RWPE2 (cell line): ENCODE data around the gene RPS15.

Experiments
- ATAC-seq: fragments of 200-7000 bp; cut with Tn5 transposase; 3 replicates; pipeline ENCODE4 v1.9.1; 2021; ENCODE audit warnings: low read depth
- DNase-seq: peaks from one replicate; pipeline ENCODE4 v3.0.0-alpha.2; 2020; ENCODE audit warnings: low spot score
- H3K27ac ChIP-seq: fragments of 450-650 bp; 2 replicates; pipeline ENCODE4 v1.5.1; 2017; ENCODE audit warnings: mild to moderate bottlenecking; ENCODE audit not compliant: poor library complexity, severe bottlenecking
- H3K27me3 ChIP-seq: fragments of 250-450 bp; sonication (Bioruptor Pico); 2 replicates; pipeline ENCODE4 v1.5.1; 2021; ENCODE audit warnings: mild to moderate bottlenecking, moderate library complexity; ENCODE audit not compliant: insufficient read depth, poor library complexity, severe bottlenecking
- H3K36me3 ChIP-seq: fragments of 250-450 bp; sonication (Bioruptor Pico); 2 replicates; pipeline ENCODE4 v1.5.1; 2020; ENCODE audit warnings: low read depth, mild to moderate bottlenecking, moderate library complexity
- H3K4me1 ChIP-seq: fragments of 250-450 bp; sonication (Bioruptor Pico); 2 replicates; pipeline ENCODE4 v1.5.1; 2021; ENCODE audit warnings: mild to moderate bottlenecking, moderate library complexity; ENCODE audit not compliant: insufficient read depth, poor library complexity, severe bottlenecking
- H3K4me3 ChIP-seq: fragments of 250-450 bp; sonication (Bioruptor Pico); 2 replicates; pipeline ENCODE4 v1.5.1; 2021; ENCODE audit warnings: mild to moderate bottlenecking, moderate library complexity; ENCODE audit not compliant: severe bottlenecking
- H3K9me3 ChIP-seq: fragments of 250-450 bp; sonication (Bioruptor Pico); 2 replicates; pipeline ENCODE4 v1.5.1; 2021; ENCODE audit warnings: mild to moderate bottlenecking, moderate library complexity; ENCODE audit not compliant: severe bottlenecking
- TF ChIP-seq, protein P1 (sequence below): fragments of 450-650 bp; IDR thresholded peaks from one replicate; pipeline ENCODE4 v1.5.1; 2017; ENCODE audit warnings: mild to moderate bottlenecking, moderate library complexity; ENCODE audit not compliant: poor library complexity, severe bottlenecking

Gene RPS15

DNA sequence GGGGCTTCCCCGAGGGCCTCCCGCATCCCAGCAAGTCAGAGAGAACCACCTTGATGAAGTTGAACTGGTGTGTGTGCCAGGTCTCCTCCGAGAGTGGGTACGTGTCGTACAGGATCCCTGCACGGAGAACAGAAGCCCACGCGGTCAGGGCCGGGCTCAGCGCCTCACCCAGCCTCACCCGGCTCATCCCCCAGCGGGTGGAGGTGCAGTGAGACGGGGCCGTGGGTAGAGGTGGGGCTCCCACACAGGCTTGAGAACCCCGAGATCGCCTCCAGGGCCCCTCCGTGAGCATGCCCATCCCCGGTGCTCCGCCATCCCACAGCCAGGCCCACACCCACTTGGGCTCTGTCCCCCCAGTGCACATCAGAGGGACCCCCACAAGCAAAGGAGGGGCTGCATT is 39.1 kb upstream of the RPS15 start:
- peaks cover 9% of the 10 kb centered on the region for H3K4me1 ChIP-seq

DNA sequence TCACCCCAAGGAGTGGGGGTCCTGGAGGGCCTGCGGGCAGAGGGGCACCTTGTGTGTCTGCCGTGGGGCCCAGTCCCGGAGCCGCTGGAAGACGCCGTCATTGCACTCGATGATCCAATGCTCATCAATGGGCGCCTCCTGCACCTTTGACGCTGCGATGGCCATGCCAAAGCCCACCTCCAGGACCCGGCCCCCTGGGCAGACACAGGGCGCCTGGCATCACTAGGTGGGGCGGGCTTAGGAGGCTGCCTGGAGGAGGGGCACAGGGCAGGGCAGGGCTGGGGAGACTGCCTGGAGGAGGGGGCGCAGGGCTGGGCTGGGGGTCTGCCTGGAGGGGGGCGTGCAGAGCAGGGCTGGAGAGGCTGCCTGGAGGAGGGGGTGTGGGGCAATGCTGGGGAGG is 38.5 kb upstream of the RPS15 start:
- Histone ChIP-seq H3K9me3 (no peaks in the 10 kb centered on the region), H3K4me1 (peaks cover 7% of the 10 kb centered on the region), H3K36me3 (no peaks in the 10 kb centered on the region), H3K27ac (no peak overlapping the region), H3K4me3 (no peak overlapping the region), H3K27me3 (no peaks in the 10 kb centered on the region)
- DNase-seq = no peak
- TF ChIP-seq, protein P1, sequence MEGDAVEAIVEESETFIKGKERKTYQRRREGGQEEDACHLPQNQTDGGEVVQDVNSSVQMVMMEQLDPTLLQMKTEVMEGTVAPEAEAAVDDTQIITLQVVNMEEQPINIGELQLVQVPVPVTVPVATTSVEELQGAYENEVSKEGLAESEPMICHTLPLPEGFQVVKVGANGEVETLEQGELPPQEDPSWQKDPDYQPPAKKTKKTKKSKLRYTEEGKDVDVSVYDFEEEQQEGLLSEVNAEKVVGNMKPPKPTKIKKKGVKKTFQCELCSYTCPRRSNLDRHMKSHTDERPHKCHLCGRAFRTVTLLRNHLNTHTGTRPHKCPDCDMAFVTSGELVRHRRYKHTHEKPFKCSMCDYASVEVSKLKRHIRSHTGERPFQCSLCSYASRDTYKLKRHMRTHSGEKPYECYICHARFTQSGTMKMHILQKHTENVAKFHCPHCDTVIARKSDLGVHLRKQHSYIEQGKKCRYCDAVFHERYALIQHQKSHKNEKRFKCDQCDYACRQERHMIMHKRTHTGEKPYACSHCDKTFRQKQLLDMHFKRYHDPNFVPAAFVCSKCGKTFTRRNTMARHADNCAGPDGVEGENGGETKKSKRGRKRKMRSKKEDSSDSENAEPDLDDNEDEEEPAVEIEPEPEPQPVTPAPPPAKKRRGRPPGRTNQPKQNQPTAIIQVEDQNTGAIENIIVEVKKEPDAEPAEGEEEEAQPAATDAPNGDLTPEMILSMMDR = no peak
- no peak for ATAC-seq

More for the DNA sequence above, 39.1 kb upstream of the RPS15 start:
- no peaks in the 10 kb centered on the region for H3K36me3 ChIP-seq
- no peak for ATAC-seq
- TF ChIP-seq, protein P1 = no peak
- no peak overlapping the region for H3K4me3 ChIP-seq
- H3K9me3 ChIP-seq = no peaks in the 10 kb centered on the region
- H3K27ac ChIP-seq = no peak overlapping the region
- H3K27me3 ChIP-seq = no peaks in the 10 kb centered on the region
- DNase-seq = no peak

DNA sequence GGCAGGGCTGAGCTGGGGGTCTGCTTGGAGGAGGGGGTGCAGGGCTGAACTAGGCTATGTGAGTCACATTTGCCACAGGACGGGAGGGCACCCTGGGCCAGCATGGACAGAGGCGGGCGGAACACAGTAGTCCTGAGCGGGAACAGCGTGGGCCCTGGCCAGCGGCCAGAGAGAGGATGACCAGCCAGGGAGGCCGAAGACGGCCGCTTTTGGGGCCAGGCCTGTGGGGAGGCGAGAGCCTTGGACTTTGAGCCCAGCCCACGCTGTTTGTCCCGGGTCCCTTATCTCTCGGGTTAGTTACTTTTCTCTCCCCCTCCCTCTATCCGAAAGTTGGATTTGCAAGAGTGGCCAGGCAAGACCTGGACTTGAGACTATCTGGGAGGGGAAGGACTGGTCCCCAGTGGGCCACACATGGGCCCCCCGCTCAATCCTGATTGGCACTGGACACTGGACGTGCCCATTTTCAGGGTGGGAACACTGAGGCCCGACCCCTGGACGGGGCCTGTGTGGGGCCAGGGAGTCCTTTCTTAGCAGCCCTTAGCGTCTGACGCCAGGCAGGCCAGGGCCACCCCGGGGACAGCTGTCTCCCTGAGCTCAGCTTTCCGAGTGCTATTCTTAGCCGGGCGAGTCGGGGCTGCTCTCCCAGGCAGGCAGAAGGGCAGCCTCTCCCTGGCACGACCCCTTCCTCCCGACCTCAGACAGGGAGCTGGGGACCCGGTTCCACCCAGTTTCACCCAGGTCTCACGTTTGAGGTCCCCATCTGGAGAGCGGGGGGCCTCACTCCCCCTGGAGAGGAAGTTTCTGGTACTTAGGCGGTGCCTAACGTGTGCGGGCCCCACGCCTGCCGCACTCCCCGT is 37.7 kb upstream of the RPS15 start:
- Histone ChIP-seq H3K9me3 (no peaks in the 10 kb centered on the region), H3K4me1 (peaks cover 5% of the 10 kb centered on the region), H3K4me3 (peak overlapping the region; percentile 34), H3K27me3 (no peaks in the 10 kb centered on the region), H3K36me3 (no peaks in the 10 kb centered on the region), H3K27ac (no peak overlapping the region)
- DNase-seq = no peak
- peak; percentile 35; the same call in 1 of the 3 replicates for ATAC-seq
- TF ChIP-seq, protein P1 = no peak

DNA sequence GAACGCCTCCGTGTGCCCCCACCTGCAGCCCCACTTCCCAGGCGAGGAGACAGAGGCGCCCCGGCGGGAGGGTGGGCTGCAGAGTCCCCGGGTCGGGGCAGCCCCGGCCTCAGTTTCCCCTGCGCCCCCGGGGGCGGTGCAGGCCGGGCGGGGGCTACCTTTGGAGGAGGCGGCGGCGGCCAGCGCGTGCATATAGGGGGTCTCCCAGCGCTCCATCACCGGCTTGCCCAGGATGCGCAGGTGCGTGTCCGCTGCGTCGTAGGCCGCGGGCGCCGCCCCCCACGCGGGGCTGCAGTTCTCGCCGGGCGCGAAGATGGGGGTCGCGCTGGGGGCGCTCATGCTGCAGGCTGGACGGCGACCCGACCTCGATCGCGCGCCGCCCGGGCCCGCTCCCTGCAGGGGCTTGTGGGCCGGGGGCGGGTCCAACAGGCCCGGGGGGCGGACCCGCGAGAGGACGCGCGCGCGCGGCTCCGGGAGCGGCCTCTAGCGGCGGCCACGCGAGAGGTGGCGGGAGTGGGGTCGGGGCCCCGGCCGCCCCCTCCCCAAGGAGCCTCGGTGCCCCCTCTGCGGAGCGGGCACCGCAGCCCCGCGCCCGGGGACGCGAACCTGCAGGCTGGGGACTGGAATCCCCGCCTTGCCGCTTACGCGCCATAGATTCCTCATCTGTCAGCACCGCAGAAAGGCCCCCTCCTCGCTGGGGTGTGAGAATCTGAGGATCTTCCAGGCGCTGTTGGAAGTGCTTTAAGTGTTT is 36.9 kb upstream of the RPS15 start, which contains the start of gene GAMT:
Gene GAMT (minus strand): TSS at position 405 of the 751 bp plus-strand sequence. CDS start 66 bp downstream, at position 339.
- DNase-seq (no peak), ATAC-seq (no peak)
- Histone ChIP-seq H3K27ac (no peak within 1 kb of the TSS), H3K27me3 (no peaks in the 10 kb centered on the region), H3K9me3 (no peaks in the 10 kb centered on the region), H3K4me3 (peak within 1 kb of the TSS; percentile 34), H3K4me1 (peaks cover 5% of the 10 kb centered on the region), H3K36me3 (no peaks in the 10 kb centered on the region)
- TF ChIP-seq, protein P1 = peak; percentile 53

DNA sequence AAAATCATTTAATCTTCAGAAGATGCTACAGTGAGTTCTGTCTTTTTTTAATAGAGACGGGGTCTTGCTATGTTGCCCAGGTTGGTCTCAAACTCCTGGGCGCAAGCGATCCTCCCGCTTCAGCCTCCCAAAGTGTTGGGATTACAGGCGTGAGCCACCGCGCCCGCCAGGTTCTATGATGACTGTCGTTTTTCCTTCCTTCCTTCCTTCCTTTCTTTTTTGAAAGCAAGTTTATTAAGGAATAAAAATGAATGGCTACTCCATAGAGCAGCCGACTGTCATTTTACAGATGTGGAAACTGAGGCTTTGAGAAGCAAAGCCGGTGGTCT is 36.3 kb upstream of the RPS15 start:
- Histone ChIP-seq H3K27ac (no peak overlapping the region), H3K4me3 (no peak overlapping the region)
- no peak for ATAC-seq

More for the DNA sequence above, 36.3 kb upstream of the RPS15 start:
- H3K36me3 ChIP-seq = no peaks in the 10 kb centered on the region
- H3K9me3 ChIP-seq = no peaks in the 10 kb centered on the region
- DNase-seq = no peak
- peaks cover 5% of the 10 kb centered on the region for H3K4me1 ChIP-seq
- TF ChIP-seq, protein P1 = no peak
- no peaks in the 10 kb centered on the region for H3K27me3 ChIP-seq
